H1 (cell line): ENCODE measurements around the gene TFPI2. TPM values are rescaled to one million over a fixed set of nuclear protein-coding genes. Genes with fewer than 3 reads are reported as not detected.

Experiments
- ASH2L ChIP-seq: fragments of 200-600, 300-600 bp; sonication (generic); IDR thresholded peaks from one replicate; pipeline ENCODE4 v1.7.1; 2017; ENCODE audit warnings: low read length
- RBBP5 ChIP-seq: IDR thresholded peaks from 2 replicates; pipeline ENCODE4 v1.7.1; 2012; ENCODE audit warnings: low read depth, mild to moderate bottlenecking, inconsistent platforms, low read length, moderate library complexity, borderline replicate concordance
- TBP ChIP-seq: IDR thresholded peaks from 2 replicates; pipeline ENCODE4 v1.6.1; 2011; ENCODE audit warnings: low read depth, low read length, improper control_type of control experiment
- polyA plus RNA-seq, 7 experiments: library from polyadenylated mRNA; depleted of rRNA in 3 of 7; stranded (reverse) in 5 of 7; unstranded in 2 of 7; fragments of >200 nt in 5 of 7; fragments of 200-250 nt in 2 of 7; gene quantifications; 1 replicate in 5 of 7; 2 replicates in 1 of 7; 4 replicates in 1 of 7; pipeline versions ENCODE4 v1.2.1 to v1.2.3, GENCODE V29; 2011 to 2013; ENCODE audit warnings: missing spikeins in 2 of 7, mixed read lengths in 2 of 7
- total RNA-seq: library from RNA; stranded (reverse); fragmentation: NEBNext Ultra II Directional; extraction: Animal tissue kit (Norgen Biotek cat#: 25700); gene quantifications from 2 replicates; pipeline ENCODE4 v1.2.1, GENCODE V29; 2021

TFPI2 gene
- total and polyA plus RNA-seq, 2 of the 8 experiments (the other 6 are each of a cell fraction or from before 2014, with no cell fraction given), result 6.8 to 8.9 TPM

DNA sequence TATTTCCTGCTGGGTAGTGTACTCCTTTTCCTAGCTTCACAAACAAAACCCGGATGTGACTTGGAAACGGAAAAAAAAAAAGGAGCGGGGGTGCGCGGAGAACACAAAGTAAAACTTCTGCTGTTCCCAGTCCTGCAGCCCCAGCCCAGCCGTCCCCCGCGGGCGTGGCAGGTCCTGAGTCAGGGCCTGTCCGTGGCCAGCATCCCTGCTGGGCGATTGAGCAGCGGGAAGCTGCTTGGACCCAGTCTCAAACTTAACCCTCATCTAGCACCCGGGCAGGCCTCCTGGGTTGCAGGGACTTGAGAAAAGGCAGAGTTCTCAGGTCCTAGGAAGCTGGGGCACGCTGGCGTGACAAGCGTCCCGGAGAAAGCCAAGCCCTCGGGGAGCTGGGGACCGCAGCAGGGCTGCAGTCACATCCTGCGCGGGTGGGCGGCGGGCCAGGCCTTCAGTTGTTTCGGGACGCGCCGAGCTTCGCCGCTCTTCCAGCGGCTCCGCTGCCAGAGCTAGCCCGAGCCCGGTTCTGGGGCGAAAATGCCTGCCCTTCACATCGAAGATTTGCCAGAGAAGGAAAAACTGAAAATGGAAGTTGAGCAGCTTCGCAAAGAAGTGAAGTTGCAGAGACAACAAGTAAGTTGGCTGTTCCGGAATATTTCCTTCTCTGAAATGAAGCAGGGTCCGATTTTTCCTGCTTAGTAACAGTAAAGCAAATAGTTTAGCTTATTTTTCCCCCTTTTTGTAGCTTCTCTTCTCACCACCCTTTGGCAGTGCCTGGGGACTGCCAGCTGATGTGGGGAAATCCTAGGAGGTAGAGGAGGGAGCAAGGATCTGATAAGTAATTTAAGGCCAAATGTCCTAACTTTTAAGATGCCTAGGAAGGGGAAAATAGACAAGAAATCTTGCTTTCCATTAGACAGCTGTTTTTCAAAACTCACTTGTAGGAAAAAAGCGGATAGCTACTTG lies 31.3 kb upstream of the TFPI2 start, which contains the start of gene GNG11 (continued):
- TF ChIP-seq RBBP5 (peak; percentile 83; the same call in 1 of the 2 replicates), ASH2L (peak; percentile 75), TBP (peak; percentile 15; the same call in 1 of the 2 replicates)
